Sciatic nerve (tissue), 2 donors: Measurements from ENCODE around the gene ATRNL1. TPM values are rescaled to one million over a fixed set of nuclear protein-coding genes. Genes with fewer than 3 reads are reported as not detected.
A peak's percentile ranks its signal among the peaks of the same experiment; 100 is the strongest.

Source experiments
- ATAC-seq: fragments of 200-7000 bp; cut with Tn5 transposase; one replicate; pipeline ENCODE4 v1.9.1; 2020; ENCODE audit warnings: mild to moderate bottlenecking, moderate library complexity
- DNase-seq: peaks from one replicate; pipeline ENCODE4 v3.0.0-alpha.2; 2020; ENCODE audit warnings: low spot score
- intact Hi-C: fragments of 100-400 bp; cut with DNase I; formaldehyde crosslinking; loops from one replicate; pipeline ENCODE4 v1.14.2; 2022
- total RNA-seq: library from RNA; stranded (reverse); fragmentation: NEBNext Ultra II Directional; extraction: Animal tissue kit (Norgen Biotek cat#: 25700); gene quantifications from one replicate; pipeline ENCODE4 v1.2.1, GENCODE V29; 2021
- donor health status: DM: no; HTN: no; CAD: no.
- donor health status: DM: no; HTN: no; CAD: no.

Gene ATRNL1
- total RNA-seq, 1 donor from 2014 or later = 5.6 TPM

DNA sequence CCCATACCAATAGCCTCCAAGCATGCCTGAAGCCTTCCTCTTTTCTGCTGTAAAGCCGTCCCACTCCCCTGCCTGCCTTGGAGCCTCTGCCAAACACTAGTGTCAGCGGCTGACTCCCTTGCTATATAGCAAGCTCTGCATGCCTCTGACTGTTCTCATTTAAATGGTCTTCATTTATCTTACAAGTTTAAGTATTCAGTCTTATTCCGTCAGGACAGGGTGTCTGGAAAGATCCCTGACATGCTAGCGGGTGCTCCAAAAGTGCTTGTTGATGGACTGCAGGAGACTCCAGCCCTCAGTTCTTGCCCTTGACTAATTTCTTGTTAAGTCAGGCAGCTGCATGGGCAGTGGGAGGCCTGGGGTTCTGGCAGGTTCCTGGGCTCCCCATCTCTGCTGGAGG is 881.2 kb downstream of the ATRNL1 start:
- intact Hi-C loops = no loop called here
- no peak for DNase-seq
- ATAC-seq = no peak

DNA sequence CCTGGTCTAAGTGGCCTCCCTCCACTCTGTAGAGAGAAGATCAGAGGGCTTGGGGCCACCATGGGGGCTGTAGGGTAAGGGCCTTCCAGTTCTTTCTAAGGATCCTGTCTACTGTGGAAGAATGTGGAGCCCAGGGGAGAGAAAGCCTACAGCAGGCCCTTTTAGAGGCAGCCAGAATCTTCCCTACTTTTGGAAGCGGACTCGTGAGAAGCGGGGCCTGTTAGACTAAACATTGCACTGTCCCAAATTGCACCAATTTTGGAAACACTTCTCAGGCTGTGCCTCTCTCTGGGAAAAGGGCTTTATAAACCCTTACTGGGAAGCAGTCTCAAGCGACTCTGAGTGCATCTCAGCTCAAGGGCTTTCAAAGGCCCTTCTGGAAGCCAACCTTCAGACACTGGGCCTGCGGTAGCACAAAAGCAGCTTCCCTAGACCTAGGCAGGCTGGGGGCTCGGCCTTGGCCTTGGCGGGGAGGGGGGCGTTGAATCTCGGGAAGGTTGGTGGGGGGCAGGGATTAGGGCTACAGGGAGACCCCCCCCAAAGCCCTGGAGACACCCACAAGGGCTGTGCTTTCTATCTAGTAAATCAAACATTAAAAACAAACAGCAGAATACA is 881.8 kb downstream of the ATRNL1 start:
- no peak for DNase-seq
- intact Hi-C loops = no loop called here
- ATAC-seq = no peak

DNA sequence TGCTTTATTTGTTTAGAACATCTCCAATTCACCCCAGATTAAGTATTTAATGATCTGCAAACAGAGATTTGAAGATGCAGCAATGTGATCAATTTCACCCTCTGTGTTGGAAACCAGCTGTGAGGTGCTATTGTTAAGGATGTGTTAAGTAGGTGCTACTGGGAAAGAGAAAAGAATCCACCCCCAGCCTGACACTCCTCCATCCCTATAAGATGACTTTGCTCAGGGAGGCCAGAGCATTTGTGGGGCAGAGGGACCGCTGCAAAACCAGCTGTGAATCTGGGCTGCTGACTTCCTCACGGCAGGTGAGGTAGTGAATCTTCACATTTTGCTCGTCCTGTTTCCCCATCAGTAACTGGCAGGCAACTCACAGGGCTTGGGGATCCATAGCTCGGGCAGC is 882.3 kb downstream of the ATRNL1 start:
- DNase-seq (no peak), ATAC-seq (no peak)

DNA sequence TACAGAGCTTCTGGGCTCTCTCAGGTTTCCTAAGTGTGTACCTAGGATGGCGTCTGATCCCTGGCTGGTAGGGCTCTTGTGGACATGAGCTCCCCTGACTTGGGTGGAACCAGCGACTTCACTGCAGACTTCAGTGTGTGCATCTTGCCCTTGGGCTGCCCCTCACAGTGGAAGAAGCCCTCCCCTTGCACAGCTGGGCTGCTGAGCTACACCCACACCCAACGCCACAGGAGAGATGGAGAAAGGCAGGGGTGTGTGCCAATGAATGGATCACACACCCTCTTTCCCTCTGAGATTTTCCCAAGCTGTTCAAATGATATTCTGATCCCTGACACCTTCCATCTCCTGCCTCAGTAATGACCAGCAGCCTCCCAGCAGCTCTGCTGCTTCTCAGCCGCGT is 883.2 kb downstream of the ATRNL1 start:
- no peak for ATAC-seq
- intact Hi-C loops = no loop called here
- DNase-seq = no peak

More for the DNA sequence above, 882.3 kb downstream of the ATRNL1 start:
- intact Hi-C loops = no loop called here

DNA sequence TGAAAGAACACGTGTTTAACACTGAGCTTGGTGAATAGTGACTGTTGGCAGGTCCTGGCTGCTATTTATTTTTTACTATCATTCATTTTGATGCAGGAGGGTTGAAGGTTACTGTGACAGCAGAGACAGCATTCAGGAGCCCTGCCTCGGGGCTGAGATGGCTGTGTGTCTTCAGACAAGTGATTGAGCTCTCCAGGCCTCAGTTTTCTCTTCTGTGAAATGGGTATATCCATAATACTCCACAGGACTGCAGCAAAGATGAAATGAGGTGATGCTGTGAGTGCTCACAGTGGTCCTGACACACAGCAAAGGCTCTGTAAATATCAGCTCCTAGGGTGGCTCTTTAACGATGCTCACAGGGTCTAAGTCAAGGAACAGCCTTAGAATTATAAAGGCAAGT is 884.7 kb downstream of the ATRNL1 start:
- DNase-seq (no peak), ATAC-seq (no peak)

DNA sequence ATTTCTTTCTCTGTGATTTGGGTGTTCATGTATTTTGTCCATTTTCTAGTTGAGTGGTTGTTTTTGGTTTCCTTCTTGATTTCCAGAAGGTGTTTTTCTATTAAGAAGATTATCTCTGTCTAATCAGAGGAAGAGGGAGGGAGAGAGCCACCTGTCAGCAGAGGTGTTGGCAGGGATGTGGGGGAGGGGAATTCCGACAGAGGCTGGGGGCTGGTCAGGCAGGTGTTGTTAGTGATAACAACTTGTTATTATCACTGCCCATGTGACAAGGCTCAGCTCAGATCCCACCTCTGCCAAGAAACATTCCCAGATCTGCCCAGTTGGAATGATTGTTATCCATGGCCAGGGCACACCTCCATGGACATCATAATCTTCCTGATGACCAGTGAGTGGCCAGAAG is 886.4 kb downstream of the ATRNL1 start:
- intact Hi-C loops = no loop called here
- no peak for ATAC-seq
- no peak for DNase-seq

More for the DNA sequence above, 884.7 kb downstream of the ATRNL1 start:
- intact Hi-C loops = no loop called here

DNA sequence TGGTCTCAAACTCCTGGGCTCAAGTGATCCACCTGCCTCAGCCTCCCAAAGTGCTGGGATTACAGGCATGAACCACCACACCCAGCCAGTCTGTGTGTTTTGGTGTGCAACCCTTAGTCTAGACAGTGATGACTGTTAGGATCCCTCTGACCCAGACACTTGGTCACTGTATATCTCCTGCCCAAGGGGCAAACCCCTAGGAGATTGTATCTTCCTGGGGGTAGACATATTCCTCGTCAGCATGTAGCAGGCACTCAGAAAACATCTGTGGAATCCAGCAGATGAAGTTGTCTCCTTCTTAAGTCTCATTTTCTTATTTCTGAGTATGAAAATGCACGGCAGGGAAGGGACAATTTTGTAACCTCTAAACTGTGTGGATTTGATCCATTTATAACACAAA is 887.3 kb downstream of the ATRNL1 start:
- intact Hi-C loops = no loop called here
- ATAC-seq = no peak
- DNase-seq = no peak

DNA sequence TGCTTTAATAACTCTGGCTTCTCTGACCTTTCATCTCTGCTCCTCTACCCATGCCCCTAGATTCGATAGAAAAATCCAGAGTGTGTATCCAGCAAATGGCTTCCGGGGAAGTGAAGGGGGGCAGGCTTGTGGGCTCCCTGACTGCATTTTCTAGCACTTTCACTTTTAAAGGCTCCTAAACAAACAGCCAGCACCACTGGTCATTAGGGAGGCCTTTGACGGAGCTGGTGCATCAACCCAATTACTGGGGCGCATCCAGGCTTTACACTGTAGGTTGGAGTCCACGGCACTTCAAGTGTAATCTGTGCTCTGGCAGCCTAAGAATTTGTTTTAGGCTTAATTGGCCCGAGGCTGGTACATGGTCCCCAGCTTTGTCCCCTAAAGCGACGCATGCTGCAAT is 887.9 kb downstream of the ATRNL1 start:
- DNase-seq (no peak), ATAC-seq (peak; percentile 45)
- intact Hi-C loops = no loop called here

DNA sequence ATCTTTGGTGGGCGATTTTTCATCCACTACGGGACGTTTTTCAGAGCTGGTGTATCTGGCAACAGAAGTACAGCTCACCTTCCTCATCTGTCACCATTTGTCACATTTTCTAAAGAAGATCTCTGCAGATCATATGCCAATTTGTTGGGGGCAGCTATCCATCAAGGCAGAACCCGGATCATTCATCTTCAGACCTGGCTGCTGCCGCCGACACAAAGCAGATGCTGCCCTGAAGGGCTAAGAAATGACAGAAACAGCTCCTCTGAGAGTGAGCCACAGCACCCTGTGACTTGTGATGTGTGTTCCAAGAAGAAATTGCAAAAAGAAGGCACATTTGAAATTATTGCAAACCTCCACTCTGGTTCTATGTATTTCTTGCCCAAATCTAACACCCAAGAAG is 888.9 kb downstream of the ATRNL1 start:
- ATAC-seq = no peak
- intact Hi-C loops = no loop called here
- no peak for DNase-seq

DNA sequence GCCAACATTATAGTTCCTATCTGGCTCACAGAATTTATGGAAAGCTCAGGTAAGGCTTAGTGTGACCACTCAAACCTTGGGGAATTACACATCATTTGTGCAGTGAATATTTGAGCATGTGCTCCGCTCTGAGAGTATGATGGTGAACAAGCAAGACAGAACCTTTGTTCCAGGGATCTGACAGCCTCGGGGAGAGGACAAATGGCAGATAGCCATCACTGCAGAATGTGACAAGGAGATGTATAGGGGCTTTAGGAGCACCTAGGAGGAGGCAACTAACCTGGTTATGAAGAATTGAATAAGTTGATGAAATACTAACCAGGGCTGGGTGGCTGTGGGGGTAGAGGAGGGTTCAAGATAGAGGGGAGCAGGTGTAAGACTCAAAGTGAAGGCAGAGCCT is 889.4 kb downstream of the ATRNL1 start:
- DNase-seq = no peak
- ATAC-seq = no peak
- intact Hi-C loops = no loop called here

DNA sequence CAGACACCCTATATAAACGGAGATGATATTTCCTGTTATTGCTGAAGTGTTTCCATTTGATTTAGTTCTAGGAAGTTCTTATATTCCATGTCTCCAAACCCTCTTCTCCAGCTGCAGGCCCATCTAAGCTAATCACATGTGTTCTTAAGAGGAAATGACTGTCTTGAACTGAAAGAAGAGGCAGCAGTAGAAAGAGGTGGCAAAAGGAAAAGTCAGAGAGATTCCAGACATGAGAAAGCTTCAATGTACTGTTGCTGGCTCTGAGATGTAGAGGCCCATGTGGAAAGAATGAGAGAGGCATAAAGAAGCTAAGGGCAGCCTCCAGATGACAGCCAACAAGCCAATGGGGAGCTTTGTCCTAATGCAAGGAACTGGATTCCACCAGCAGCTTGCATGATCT is 892.6 kb downstream of the ATRNL1 start:
- DNase-seq (no peak), ATAC-seq (no peak)
- intact Hi-C loops = no loop called here

DNA sequence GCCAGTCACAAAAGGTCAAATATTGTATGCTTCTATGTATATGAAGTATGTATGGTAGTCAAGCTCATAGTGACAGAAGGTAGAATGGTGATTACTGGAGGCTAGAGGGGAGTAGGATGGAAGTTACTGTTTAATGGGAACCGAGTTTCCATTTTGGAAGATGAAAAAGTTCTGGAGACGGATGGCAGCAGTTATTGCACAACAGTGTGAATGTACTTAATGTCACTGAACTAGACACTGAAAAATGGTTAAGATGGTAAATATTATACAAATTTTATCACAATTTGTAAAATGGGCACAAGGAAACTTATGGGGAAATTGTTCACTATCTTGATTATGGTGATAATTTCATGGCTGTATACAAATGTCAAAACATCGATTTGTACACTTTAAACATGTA is 895.2 kb downstream of the ATRNL1 start:
- ATAC-seq = no peak
- intact Hi-C loops = no loop called here
- DNase-seq = no peak

DNA sequence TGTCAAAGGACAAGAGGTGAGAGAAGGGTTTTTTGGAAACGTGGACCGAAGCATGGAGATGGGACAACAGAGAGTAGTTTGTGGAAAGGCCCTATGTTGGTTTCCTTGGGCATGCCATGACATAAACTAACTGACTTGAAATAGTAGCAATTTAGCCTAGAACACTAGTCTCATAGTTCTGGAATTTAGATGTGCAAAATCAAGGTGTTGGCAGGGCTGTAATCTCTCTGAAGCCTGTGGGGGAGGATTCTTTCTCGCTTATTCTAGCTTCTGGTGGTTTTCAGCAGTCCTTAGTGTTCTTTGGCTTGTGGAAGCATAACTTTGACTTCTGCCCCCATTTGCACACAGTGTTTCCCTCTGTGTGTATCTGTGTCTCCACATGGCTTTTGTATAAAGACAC is 896.5 kb downstream of the ATRNL1 start:
- DNase-seq (no peak), ATAC-seq (no peak)
- intact Hi-C loops = no loop called here

DNA sequence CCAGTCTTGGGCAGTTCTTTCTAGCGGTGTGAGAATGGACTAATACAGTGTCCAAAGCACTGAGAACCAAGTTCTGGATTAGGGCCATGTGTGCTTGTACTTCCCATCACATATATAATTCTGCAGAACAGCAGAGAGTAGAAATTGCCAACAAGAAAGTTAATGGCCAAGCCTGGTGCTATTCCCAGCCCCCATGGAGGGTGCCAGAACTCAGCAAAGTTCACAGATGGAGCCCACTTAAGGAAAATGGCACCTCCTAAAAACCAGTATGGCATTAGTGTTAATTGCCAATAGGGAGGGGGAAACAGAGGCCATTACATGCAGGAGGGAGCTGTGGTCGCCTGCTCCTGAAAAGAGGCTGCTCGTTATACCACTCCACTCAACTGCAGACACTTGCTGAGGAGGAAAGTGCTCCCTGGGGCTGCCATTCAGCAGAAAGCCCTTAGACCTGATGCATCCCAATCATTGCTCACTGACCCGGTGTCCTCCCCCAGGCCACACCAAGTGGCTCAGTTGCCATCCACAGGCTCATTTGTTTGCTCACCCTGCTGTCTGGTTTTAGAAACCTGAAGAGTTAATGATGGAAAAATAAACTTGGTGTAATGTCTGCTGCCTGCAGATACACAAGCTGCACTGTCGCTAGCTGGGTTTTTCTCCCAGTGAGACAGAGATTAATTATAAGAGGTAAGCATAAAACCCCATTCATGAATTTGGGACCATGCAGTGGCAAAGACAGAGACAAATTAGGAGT is 899.2 kb downstream of the ATRNL1 start:
- DNase-seq (no peak), ATAC-seq (no peak)
- intact Hi-C loops = no loop called here

DNA sequence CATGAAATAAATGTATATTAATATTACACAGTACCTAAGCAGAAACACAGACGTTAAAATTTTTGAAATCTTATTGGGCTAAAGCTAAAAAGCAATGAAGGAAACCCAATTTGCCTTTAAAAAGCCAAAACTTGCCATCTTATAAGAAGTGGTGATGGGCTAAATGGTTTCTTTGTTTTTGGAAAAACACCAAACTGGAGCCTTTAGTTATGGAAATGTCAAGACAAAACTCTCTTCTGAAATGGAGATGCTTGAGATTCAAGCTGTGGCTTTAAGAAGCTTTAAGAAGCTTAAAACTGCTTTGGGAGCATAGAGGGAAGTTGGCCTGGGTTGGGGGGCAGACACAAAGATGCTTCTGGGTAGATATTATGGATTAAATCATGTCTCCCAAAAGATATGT is 902.9 kb downstream of the ATRNL1 start:
- no peak for ATAC-seq
- no peak for DNase-seq
- intact Hi-C loops = no loop called here

DNA sequence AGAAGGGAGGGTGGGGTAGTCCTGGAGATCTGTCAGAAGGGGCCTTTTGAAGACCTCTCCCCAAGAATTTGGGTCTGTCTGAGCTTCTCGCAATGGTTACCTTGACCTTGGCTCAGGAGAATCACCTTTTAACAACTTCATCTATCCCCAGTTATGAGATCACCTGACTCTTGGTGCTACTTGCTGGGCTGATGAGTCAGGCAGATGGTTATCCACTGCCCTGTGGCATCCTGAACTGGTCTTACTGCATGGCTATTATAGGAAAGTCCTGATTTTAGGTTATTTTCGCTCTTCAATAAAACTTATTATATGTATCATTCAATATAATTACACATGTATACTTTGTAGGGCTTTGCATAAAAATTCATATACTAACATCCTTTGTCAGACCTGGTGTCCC is 905.1 kb downstream of the ATRNL1 start:
- ATAC-seq (no peak), DNase-seq (no peak)
- intact Hi-C loops = no loop called here

Other genes starting within 250 kb of the ATRNL1 start
- 11.2 TPM for gene TRUB1, start 155.2 kb upstream of the ATRNL1 start, total RNA-seq